Hepatocyte (in vitro differentiated cells): ENCODE data around the gene SCIN. TPM values are rescaled to one million over a fixed set of nuclear protein-coding genes. Genes with fewer than 3 reads are reported as not detected.

Source experiments
- DNase-seq: peaks from one replicate; pipeline ENCODE4 v3.0.0-alpha.2; 2016; ENCODE audit warnings: low spot score
- H2AFZ ChIP-seq: fragments of 200-600 bp; sonication (generic); 2 replicates; pipeline ENCODE4 v1.6.0; 2016; ENCODE audit warnings: antibody characterized with exemption, mild to moderate bottlenecking
- H3K27ac ChIP-seq: fragments of 200-600 bp; sonication (generic); 2 replicates; pipeline ENCODE4 v1.5.1; 2016; ENCODE audit warnings: mild to moderate bottlenecking
- H3K27me3 ChIP-seq: fragments of 200-600 bp; sonication (generic); 2 replicates; pipeline ENCODE4 v1.6.1; 2016
- H3K36me3 ChIP-seq: fragments of 200-600 bp; sonication (generic); replicated peaks from 2 replicates; pipeline ENCODE4 v1.5.1; 2016; ENCODE audit warnings: low read depth; ENCODE audit not compliant: insufficient read depth
- H3K4me1 ChIP-seq: fragments of 200-600 bp; sonication (generic); 2 replicates; pipeline ENCODE4 v1.5.1; 2016; ENCODE audit warnings: mild to moderate bottlenecking, moderate library complexity; ENCODE audit not compliant: insufficient read depth
- H3K4me2 ChIP-seq: fragments of 200-600 bp; sonication (generic); 2 replicates; pipeline ENCODE4 v1.6.0; 2016
- H3K4me3 ChIP-seq: fragments of 200-600 bp; sonication (generic); 2 replicates; pipeline ENCODE4 v1.5.1; 2016; ENCODE audit warnings: mild to moderate bottlenecking
- H3K79me2 ChIP-seq: fragments of 200-600 bp; sonication (generic); 2 replicates; pipeline ENCODE4 v1.6.0; 2017; ENCODE audit warnings: mild to moderate bottlenecking
- H3K9me2 ChIP-seq: fragments of 200-600 bp; sonication (generic); replicated peaks from 2 replicates; pipeline ENCODE4 v1.6.0; 2017; ENCODE audit warnings: mild to moderate bottlenecking; ENCODE audit not compliant: insufficient read depth
- H3K9me3 ChIP-seq: fragments of 200-600 bp; sonication (generic); 2 replicates; pipeline ENCODE4 v1.5.1; 2016; ENCODE audit warnings: low read depth, mild to moderate bottlenecking
- H4K20me1 ChIP-seq: fragments of 200-600 bp; sonication (generic); 2 replicates; pipeline ENCODE4 v1.6.0; 2016; ENCODE audit warnings: mild to moderate bottlenecking; ENCODE audit not compliant: insufficient read depth, poor library complexity, severe bottlenecking
- CTCF ChIP-seq: fragments of 200-600 bp; sonication (generic); IDR thresholded peaks from 2 replicates; pipeline ENCODE4 v1.5.1; 2016; ENCODE audit warnings: antibody characterized with exemption, mild to moderate bottlenecking; ENCODE audit not compliant: poor library complexity
- EZH2 ChIP-seq: fragments of 200-600 bp; sonication (generic); IDR thresholded peaks from 2 replicates; pipeline ENCODE4 v1.6.1; 2016; ENCODE audit warnings: antibody characterized with exemption, mild to moderate bottlenecking, borderline replicate concordance
- EZH2phosphoT487 ChIP-seq: fragments of 200-600 bp; sonication (generic); IDR thresholded peaks from one replicate; pipeline ENCODE4 v1.6.1; 2018; ENCODE audit warnings: antibody characterized with exemption, mild to moderate bottlenecking, low read depth, moderate library complexity; ENCODE audit not compliant: unreplicated experiment, severe bottlenecking
- WGBS: methylation state at CpG from one replicate; pipeline ENCODE4 v1.1.6; 2016; ENCODE audit warnings: low lambda C conversion rate; ENCODE audit errors: missing lambda C conversion rate; 5-methylcytosine and 5-hydroxymethylcytosine counted together
- polyA plus RNA-seq: library from polyadenylated mRNA; unstranded; fragments of >200 nt; fragmentation: Nextera tagmentation; extraction: Ambion mirVana; gene quantifications from 2 replicates; pipeline ENCODE4 v1.2.1, GENCODE V29; 2016
- total RNA-seq: library from RNA; depleted of rRNA; stranded (reverse); fragments of >200 nt; gene quantifications from 2 replicates; pipeline ENCODE4 v1.2.3, GENCODE V29; 2014

The SCIN gene
- total and polyA plus RNA-seq, 2 experiments from 2014 or later: 6.3 to 6.7 TPM

DNA sequence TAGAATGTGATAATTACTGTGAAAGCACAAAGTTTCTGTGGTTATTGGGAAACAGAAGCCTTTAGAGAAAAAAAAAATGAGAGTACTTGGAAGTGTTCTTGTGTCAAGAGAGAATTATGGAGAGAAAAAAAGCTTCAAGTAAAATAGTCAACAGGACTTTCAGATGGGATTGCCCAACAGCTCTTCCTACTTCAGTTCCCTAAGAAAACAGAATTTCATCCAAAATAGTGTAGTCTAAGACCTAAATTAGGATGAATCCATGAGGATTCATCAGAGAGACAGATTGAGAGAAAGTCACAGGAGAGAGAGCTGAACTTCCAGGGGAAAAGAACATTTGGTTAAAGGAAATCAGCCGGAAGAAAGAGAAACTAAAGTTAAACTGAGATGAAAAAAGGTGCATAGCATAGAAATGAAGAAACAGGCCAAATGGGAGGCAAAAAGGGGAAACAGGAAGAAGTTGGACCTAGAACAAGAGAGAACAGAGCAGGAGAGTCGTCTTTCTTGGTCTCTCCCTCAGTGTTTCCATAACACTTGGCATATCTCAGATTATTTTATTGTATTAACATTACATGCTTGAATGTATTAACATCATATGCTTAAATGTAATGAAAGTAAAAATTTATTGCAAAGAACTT lies 2.5 kb downstream of the SCIN start:
- Histone ChIP-seq H3K79me2 (no peaks in the 10 kb centered on the region), H3K4me1 (peaks cover 4% of the 10 kb centered on the region), H3K4me3 (no peak overlapping the region), H2AFZ (no peak overlapping the region), H3K9me3 (no peaks in the 10 kb centered on the region), H3K36me3 (no peaks in the 10 kb centered on the region), H3K27me3 (peaks cover 14% of the 10 kb centered on the region), H3K27ac (no peak overlapping the region), H3K9me2 (no peaks in the 10 kb centered on the region), H4K20me1 (no peaks in the 10 kb centered on the region), H3K4me2 (peak overlapping the region; percentile 15)
- no peak for DNase-seq
- 71% methylated on average over 2 of the region's 2 CpGs for WGBS
- TF ChIP-seq EZH2phosphoT487: no peak
- no peak for TF ChIP-seq CTCF
- TF ChIP-seq EZH2: no peak

DNA sequence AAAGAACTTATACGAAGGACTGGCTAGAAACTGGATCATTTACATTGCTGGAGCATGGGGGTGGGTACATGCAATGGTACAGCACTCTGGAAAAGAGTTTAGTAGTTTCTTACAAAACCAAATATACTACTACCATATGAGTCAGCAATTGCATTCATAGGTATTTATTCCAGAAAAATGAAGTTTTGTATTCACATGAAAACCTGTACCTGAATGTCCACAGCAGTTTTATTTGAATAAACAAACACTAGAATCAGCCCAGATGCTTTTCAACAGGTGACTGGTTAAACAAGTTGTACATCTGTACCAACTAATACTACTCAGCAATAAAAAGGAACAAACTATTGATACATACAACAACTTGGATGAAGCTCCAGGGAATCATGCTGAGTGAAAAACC lies 3.4 kb downstream of the SCIN start:
- no peaks in the 10 kb centered on the region for H3K9me3 ChIP-seq
- 89% methylated on average over 1 of the region's 1 CpG for WGBS
- no peaks in the 10 kb centered on the region for H3K36me3 ChIP-seq
- H3K79me2 ChIP-seq: no peaks in the 10 kb centered on the region
- H3K4me3 ChIP-seq: no peak overlapping the region
- no peak for DNase-seq
- H4K20me1 ChIP-seq: no peaks in the 10 kb centered on the region
- H3K27ac ChIP-seq: no peak overlapping the region
- TF ChIP-seq EZH2 (no peak), CTCF (no peak), EZH2phosphoT487 (no peak)
- no peaks in the 10 kb centered on the region for H3K9me2 ChIP-seq
- H3K27me3 ChIP-seq: peaks cover 14% of the 10 kb centered on the region
- H3K4me1 ChIP-seq: peaks cover 4% of the 10 kb centered on the region
- no peak overlapping the region for H2AFZ ChIP-seq
- H3K4me2 ChIP-seq: no peak overlapping the region

DNA sequence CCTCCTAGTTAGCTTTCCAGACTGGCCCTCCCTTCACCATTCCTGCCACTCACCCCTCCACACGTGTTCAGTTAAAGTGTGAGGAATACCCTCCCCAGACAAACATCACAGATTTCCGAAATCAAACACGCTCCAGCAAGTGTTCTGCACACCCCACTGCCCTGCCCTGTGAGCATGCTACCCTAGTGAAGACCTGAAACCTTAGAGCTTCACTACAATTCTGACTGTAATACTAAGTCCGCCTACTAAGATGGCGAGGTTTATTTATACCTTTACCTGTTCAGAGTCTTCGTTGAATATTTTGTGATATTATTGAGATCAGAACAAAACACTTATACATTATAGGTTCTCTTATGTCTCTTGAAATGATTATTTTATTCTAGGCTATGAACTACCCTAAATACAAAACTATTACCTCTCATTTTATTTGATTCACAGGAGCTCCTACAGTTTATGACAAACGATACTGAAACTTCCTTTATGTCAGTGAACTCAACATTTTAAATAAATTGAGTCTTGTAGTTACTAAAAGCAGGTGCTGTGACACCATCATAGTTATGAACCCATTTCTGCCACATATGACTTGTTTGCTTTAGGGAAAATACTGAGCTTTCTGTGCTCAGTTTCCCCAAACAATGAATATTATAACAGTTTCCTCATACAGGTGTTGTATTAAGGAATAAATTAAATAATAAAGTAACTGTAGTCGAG lies 8.6 kb downstream of the SCIN start:
- peaks cover 5% of the 10 kb centered on the region for H3K4me1 ChIP-seq
- no peak overlapping the region for H2AFZ ChIP-seq
- WGBS: 87% methylated on average over 8 of the region's 8 CpGs
- H3K36me3 ChIP-seq: no peaks in the 10 kb centered on the region
- H3K27ac ChIP-seq: no peak overlapping the region
- H3K4me3 ChIP-seq: no peak overlapping the region
- no peaks in the 10 kb centered on the region for H3K79me2 ChIP-seq
- H3K9me2 ChIP-seq: no peaks in the 10 kb centered on the region
- no peaks in the 10 kb centered on the region for H3K27me3 ChIP-seq
- no peak for DNase-seq
- no peak for TF ChIP-seq EZH2
- no peak for TF ChIP-seq EZH2phosphoT487
- no peak for TF ChIP-seq CTCF
- no peaks in the 10 kb centered on the region for H3K9me3 ChIP-seq
- H4K20me1 ChIP-seq: no peaks in the 10 kb centered on the region
- H3K4me2 ChIP-seq: no peak overlapping the region
